ENCODE results near the gene FBXL20.
A peak's percentile ranks its signal among the peaks of the same experiment; 100 is the strongest.

The FBXL20 gene

GRCh38 chr17:39229274-39229913 is 172.0 kb downstream of the FBXL20 start:
- Mint-ChIP-seq H3K4me3 (no peak overlapping the region), H3K27me3 (ENCODE audit: low read depth) (peaks cover 43% of the 10 kb centered on the region), H3K4me1 (peaks cover 14% of the 10 kb centered on the region), H3K9me3 (no peaks in the 10 kb centered on the region), H3K27ac (no peak overlapping the region), H3K36me3 (ENCODE audit: low read depth) (no peaks in the 10 kb centered on the region)
- TF ChIP-seq CTCF (IDR thresholded peaks at IDR 0.05; ENCODE audit: unreplicated experiment in 3 of 3): no peak

- H3K9me3 Mint-ChIP-seq: no peaks in the 10 kb centered on the region
- TF ChIP-seq CTCF (IDR thresholded peaks at IDR 0.05; ENCODE audit: unreplicated experiment in 3 of 3): no peak
- H3K27ac Mint-ChIP-seq: no peak overlapping the region
Measured at GRCh38 chr17:39227364-39227919, 174.0 kb downstream of the FBXL20 start.

GRCh38 chr17:39225959-39226683 is 175.3 kb downstream of the FBXL20 start:
- peaks cover 14% of the 10 kb centered on the region for H3K4me1 Mint-ChIP-seq
- H3K36me3 Mint-ChIP-seq (ENCODE audit: low read depth): no peaks in the 10 kb centered on the region
- no peaks in the 10 kb centered on the region for H3K9me3 Mint-ChIP-seq
- TF ChIP-seq CTCF (IDR thresholded peaks at IDR 0.05; ENCODE audit: unreplicated experiment in 3 of 3): no peak
- H3K4me3 Mint-ChIP-seq: peak overlapping the region; percentile 77 to 82 (median 81)
- peak overlapping the region in 2 of 3 experiments; percentile 1 to 52 for H3K27ac Mint-ChIP-seq
- H3K27me3 Mint-ChIP-seq (ENCODE audit: low read depth): peaks cover 58% of the 10 kb centered on the region

More at GRCh38 chr17:39227364-39227919, 174.0 kb downstream of the FBXL20 start:
- H3K36me3 Mint-ChIP-seq (ENCODE audit: low read depth): no peaks in the 10 kb centered on the region
- H3K4me1 Mint-ChIP-seq: peaks cover 22% of the 10 kb centered on the region
- H3K4me3 Mint-ChIP-seq: peak overlapping the region; percentile 32 to 61 (median 50)
- H3K27me3 Mint-ChIP-seq (ENCODE audit: low read depth): peaks cover 60% of the 10 kb centered on the region

GRCh38 chr17:39225308-39225958 is 176.0 kb downstream of the FBXL20 start, which contains the start of gene STAC2:
Gene STAC2 (minus strand): TSS chr17:39225945. CDS start chr17:39225502, 443 bp downstream.
- TF ChIP-seq CTCF (IDR thresholded peaks at IDR 0.05; ENCODE audit: unreplicated experiment in 3 of 3): no peak
- Mint-ChIP-seq H3K27me3 (ENCODE audit: low read depth) (peaks cover 58% of the 10 kb centered on the region), H3K4me3 (peak within 1 kb of the TSS; percentile 86 to 91 (median 87)), H3K36me3 (ENCODE audit: low read depth) (no peaks in the 10 kb centered on the region), H3K9me3 (no peaks in the 10 kb centered on the region), H3K27ac (peak within 1 kb of the TSS in 2 of 3 experiments; percentile 1 to 52), H3K4me1 (peaks cover 14% of the 10 kb centered on the region)

GRCh38 chr17:39224778-39225307 is 176.6 kb downstream of the FBXL20 start:
- H3K27me3 Mint-ChIP-seq (ENCODE audit: low read depth): peaks cover 57% of the 10 kb centered on the region
- H3K36me3 Mint-ChIP-seq (ENCODE audit: low read depth): no peaks in the 10 kb centered on the region
- peaks cover 14% of the 10 kb centered on the region for H3K4me1 Mint-ChIP-seq
- peak overlapping the region; percentile 86 to 91 (median 87) for H3K4me3 Mint-ChIP-seq
- no peak for TF ChIP-seq CTCF (IDR thresholded peaks at IDR 0.05; ENCODE audit: unreplicated experiment in 3 of 3)
- no peaks in the 10 kb centered on the region for H3K9me3 Mint-ChIP-seq
- H3K27ac Mint-ChIP-seq: no peak overlapping the region
